ENCODE data around the gene NPM3. TPM values are rescaled to one million over a fixed set of nuclear protein-coding genes. Genes with fewer than 3 reads are reported as not detected.

Gene NPM3
- total and polyA plus RNA-seq, 2 of the 4 experiments (the other 2 are of a cell fraction): 84.1 to 112 TPM

DNA sequence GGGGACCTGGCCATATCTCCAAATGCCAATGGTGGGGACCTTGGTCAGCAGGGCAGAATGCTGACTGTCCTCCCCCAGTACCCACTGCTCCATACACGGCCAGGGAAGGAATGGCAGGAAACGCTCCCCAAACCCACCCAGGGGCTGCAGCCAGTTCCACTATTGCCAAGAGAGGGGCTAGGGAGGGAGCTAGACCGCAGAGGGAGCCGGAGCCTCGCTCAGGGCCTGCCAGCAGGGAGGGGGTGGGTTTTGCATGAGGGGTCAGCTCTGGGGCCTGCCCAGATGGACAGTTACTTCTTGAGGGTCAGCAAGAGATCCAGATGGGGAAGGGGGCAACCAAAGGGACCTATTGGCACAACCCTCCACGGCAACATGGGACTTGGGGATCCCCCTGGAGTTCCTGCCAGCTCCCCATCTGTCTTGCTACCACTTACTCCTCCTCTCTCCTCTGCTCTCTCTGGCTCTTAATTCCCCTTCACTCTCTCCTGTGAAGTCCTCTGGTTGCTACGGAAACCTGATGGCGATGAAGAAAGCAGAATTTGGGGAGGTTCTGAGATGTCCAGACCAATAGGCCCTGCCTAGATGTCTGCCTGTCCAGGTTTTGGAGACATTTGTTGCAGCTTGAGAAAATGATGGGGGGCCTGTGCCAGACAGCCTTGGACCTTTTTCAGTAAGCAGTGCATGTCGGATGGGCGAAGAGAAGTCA, 20.0 kb downstream of the NPM3 start:
- Histone ChIP-seq H2AK5ac (ENCODE audit: low read depth, low read length) (no peak overlapping the region), H2BK5ac (ENCODE audit: low read depth, low read length, poor library complexity, severe bottlenecking) (no peak overlapping the region), H2BK20ac (ENCODE audit: low read depth, low read length) (no peak overlapping the region), H2AFZ (replicated peaks; ENCODE audit: low read length, poor library complexity) (no peak overlapping the region), H4K8ac (ENCODE audit: low read depth in 2 of 2, low read length in 2 of 2) (no peak overlapping the region), H4K20me1 (ENCODE audit: insufficient read depth, low read length) (no peaks in the 10 kb centered on the region), H3K4me2 (ENCODE audit: low read depth, low read length) (no peak overlapping the region), H3K27me3 (ENCODE audit: control insufficient read depth, insufficient read depth, low read length) (peaks cover 94% of the 10 kb centered on the region), H3K18ac (ENCODE audit: low read depth, low read length) (no peak overlapping the region), H2BK15ac (ENCODE audit: low read depth, low read length) (no peak overlapping the region), H3K27ac (ENCODE audit: insufficient read depth, low read length) (no peak overlapping the region), H4K5ac (ENCODE audit: low read depth, low read length) (no peak overlapping the region), H3K9me3 (ENCODE audit: control insufficient read depth, insufficient read depth, low read length) (no peaks in the 10 kb centered on the region; the same call in 1 of the 2 replicates), H3K36me3 (ENCODE audit: control insufficient read depth, insufficient read depth, low read length) (no peaks in the 10 kb centered on the region), H3K14ac (replicated peaks; ENCODE audit: low read depth, low read length) (no peak overlapping the region), H3K4me1 (ENCODE audit: control insufficient read depth, insufficient read depth, low read length) (no peaks in the 10 kb centered on the region), H3K79me1 (ENCODE audit: low read depth in 1 of 2, low read length in 2 of 2) (no peaks in the 10 kb centered on the region), H3K9ac (ENCODE audit: low read depth, low read length) (no peak overlapping the region), H3K4ac (ENCODE audit: low read depth, low read length) (no peak overlapping the region), H3K4me3 (ENCODE audit: insufficient read depth, low read depth, low read length) (no peak overlapping the region), H2BK120ac (ENCODE audit: low read depth, low read length) (no peak overlapping the region), H4K91ac (ENCODE audit: insufficient read depth, low read depth, low read length) (no peak overlapping the region), H3K56ac (ENCODE audit: extremely low read depth, insufficient read depth, low read length) (no peak overlapping the region), H3K9me1 (ENCODE audit: insufficient read depth, low read length) (no peaks in the 10 kb centered on the region; the same call in 1 of the 2 replicates), H2AK9ac (replicated peaks; ENCODE audit: low read depth, low read length, poor library complexity) (no peak overlapping the region), H3K23ac (ENCODE audit: low read depth, low read length) (no peak overlapping the region)
- 58% methylated on average over 2 of the region's 10 CpGs; no CpG with 5 or more reads in 1 of the 2 experiments for WGBS, 2 experiments (ENCODE audit: extremely low coverage in 2 of 2, insufficient read length in 1 of 2)
- intact Hi-C loops (cut with micrococcal nuclease): no loop called here
- ATAC-seq (ENCODE audit: low read depth) (no peak), DNase-seq (no peak)
- BruUV-seq (replicated peaks): no TSS peak
- CTCF ChIA-PET: no interaction called here
- TF ChIP-seq RAD21 (IDR thresholded peaks at IDR 0.05; ENCODE audit: low read length) (no peak), CEBPB (IDR thresholded peaks at IDR 0.05; ENCODE audit: low read depth, low read length) (no peak), RFX5 (IDR thresholded peaks at IDR 0.05; ENCODE audit: low read depth, low read length) (no peak), BHLHE40 (IDR thresholded peaks at IDR 0.05; ENCODE audit: low read depth, low read length) (no peak), CHD1 (IDR thresholded peaks at IDR 0.05; ENCODE audit: low read depth, low read length) (no peak), SMC3 (IDR thresholded peaks at IDR 0.05; ENCODE audit: low read depth, low read length) (no peak), MAFK (IDR thresholded peaks at IDR 0.05; ENCODE audit: low read depth, low read length) (no peak)
- TF ChIP-seq, protein P1, sequence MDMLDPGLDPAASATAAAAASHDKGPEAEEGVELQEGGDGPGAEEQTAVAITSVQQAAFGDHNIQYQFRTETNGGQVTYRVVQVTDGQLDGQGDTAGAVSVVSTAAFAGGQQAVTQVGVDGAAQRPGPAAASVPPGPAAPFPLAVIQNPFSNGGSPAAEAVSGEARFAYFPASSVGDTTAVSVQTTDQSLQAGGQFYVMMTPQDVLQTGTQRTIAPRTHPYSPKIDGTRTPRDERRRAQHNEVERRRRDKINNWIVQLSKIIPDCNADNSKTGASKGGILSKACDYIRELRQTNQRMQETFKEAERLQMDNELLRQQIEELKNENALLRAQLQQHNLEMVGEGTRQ (IDR thresholded peaks at IDR 0.05; ENCODE audit: low read depth, low read length): no peak
- TF ChIP-seq, protein P2, sequence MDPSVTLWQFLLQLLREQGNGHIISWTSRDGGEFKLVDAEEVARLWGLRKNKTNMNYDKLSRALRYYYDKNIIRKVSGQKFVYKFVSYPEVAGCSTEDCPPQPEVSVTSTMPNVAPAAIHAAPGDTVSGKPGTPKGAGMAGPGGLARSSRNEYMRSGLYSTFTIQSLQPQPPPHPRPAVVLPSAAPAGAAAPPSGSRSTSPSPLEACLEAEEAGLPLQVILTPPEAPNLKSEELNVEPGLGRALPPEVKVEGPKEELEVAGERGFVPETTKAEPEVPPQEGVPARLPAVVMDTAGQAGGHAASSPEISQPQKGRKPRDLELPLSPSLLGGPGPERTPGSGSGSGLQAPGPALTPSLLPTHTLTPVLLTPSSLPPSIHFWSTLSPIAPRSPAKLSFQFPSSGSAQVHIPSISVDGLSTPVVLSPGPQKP (IDR thresholded peaks at IDR 0.05; ENCODE audit: borderline replicate concordance, low read depth, low read length): no peak
- TF ChIP-seq, protein P3, sequence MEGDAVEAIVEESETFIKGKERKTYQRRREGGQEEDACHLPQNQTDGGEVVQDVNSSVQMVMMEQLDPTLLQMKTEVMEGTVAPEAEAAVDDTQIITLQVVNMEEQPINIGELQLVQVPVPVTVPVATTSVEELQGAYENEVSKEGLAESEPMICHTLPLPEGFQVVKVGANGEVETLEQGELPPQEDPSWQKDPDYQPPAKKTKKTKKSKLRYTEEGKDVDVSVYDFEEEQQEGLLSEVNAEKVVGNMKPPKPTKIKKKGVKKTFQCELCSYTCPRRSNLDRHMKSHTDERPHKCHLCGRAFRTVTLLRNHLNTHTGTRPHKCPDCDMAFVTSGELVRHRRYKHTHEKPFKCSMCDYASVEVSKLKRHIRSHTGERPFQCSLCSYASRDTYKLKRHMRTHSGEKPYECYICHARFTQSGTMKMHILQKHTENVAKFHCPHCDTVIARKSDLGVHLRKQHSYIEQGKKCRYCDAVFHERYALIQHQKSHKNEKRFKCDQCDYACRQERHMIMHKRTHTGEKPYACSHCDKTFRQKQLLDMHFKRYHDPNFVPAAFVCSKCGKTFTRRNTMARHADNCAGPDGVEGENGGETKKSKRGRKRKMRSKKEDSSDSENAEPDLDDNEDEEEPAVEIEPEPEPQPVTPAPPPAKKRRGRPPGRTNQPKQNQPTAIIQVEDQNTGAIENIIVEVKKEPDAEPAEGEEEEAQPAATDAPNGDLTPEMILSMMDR (conservative IDR thresholded peaks at IDR 0.05; ENCODE audit: low read depth, low read length): no peak
- dilution Hi-C loops (cut with HindIII; ENCODE audit: low sequenced_read_pairs, unreplicated experiment): no loop called here
- POLR2A ChIA-PET (ENCODE audit: unreplicated experiment): no interaction called here
- in situ Hi-C loops (cut with MboI; ENCODE audit: low sequenced_read_pairs): no loop called here
